Hepatocyte (in vitro differentiated cells): ENCODE data around the gene KRTAP4-5. TPM values are rescaled to one million over a fixed set of nuclear protein-coding genes. Genes with fewer than 3 reads are reported as not detected.
"Not testable (repeated sequence)": the region's sequence is repeated elsewhere in the genome, so short reads cannot be mapped to it uniquely, and the experiment has no call there.

Experiments
- DNase-seq: peaks from one replicate; pipeline ENCODE4 v3.0.0-alpha.2; 2016; ENCODE audit warnings: low spot score
- H2AFZ ChIP-seq: fragments of 200-600 bp; sonication (generic); 2 replicates; pipeline ENCODE4 v1.6.0; 2016; ENCODE audit warnings: antibody characterized with exemption, mild to moderate bottlenecking
- H3K27ac ChIP-seq: fragments of 200-600 bp; sonication (generic); 2 replicates; pipeline ENCODE4 v1.5.1; 2016; ENCODE audit warnings: mild to moderate bottlenecking
- H3K27me3 ChIP-seq: fragments of 200-600 bp; sonication (generic); 2 replicates; pipeline ENCODE4 v1.6.1; 2016
- H3K36me3 ChIP-seq: fragments of 200-600 bp; sonication (generic); replicated peaks from 2 replicates; pipeline ENCODE4 v1.5.1; 2016; ENCODE audit warnings: low read depth; ENCODE audit not compliant: insufficient read depth
- H3K4me1 ChIP-seq: fragments of 200-600 bp; sonication (generic); 2 replicates; pipeline ENCODE4 v1.5.1; 2016; ENCODE audit warnings: mild to moderate bottlenecking, moderate library complexity; ENCODE audit not compliant: insufficient read depth
- H3K4me2 ChIP-seq: fragments of 200-600 bp; sonication (generic); 2 replicates; pipeline ENCODE4 v1.6.0; 2016
- H3K4me3 ChIP-seq: fragments of 200-600 bp; sonication (generic); 2 replicates; pipeline ENCODE4 v1.5.1; 2016; ENCODE audit warnings: mild to moderate bottlenecking
- H3K79me2 ChIP-seq: fragments of 200-600 bp; sonication (generic); 2 replicates; pipeline ENCODE4 v1.6.0; 2017; ENCODE audit warnings: mild to moderate bottlenecking
- H3K9me2 ChIP-seq: fragments of 200-600 bp; sonication (generic); replicated peaks from 2 replicates; pipeline ENCODE4 v1.6.0; 2017; ENCODE audit warnings: mild to moderate bottlenecking; ENCODE audit not compliant: insufficient read depth
- H3K9me3 ChIP-seq: fragments of 200-600 bp; sonication (generic); 2 replicates; pipeline ENCODE4 v1.5.1; 2016; ENCODE audit warnings: low read depth, mild to moderate bottlenecking
- H4K20me1 ChIP-seq: fragments of 200-600 bp; sonication (generic); 2 replicates; pipeline ENCODE4 v1.6.0; 2016; ENCODE audit warnings: mild to moderate bottlenecking; ENCODE audit not compliant: insufficient read depth, poor library complexity, severe bottlenecking
- EZH2 ChIP-seq: fragments of 200-600 bp; sonication (generic); IDR thresholded peaks from 2 replicates; pipeline ENCODE4 v1.6.1; 2016; ENCODE audit warnings: antibody characterized with exemption, mild to moderate bottlenecking, borderline replicate concordance
- EZH2phosphoT487 ChIP-seq: fragments of 200-600 bp; sonication (generic); IDR thresholded peaks from one replicate; pipeline ENCODE4 v1.6.1; 2018; ENCODE audit warnings: antibody characterized with exemption, mild to moderate bottlenecking, low read depth, moderate library complexity; ENCODE audit not compliant: unreplicated experiment, severe bottlenecking
- WGBS: methylation state at CpG from one replicate; pipeline ENCODE4 v1.1.6; 2016; ENCODE audit warnings: low lambda C conversion rate; ENCODE audit errors: missing lambda C conversion rate; 5-methylcytosine and 5-hydroxymethylcytosine counted together
- polyA plus RNA-seq: library from polyadenylated mRNA; unstranded; fragments of >200 nt; fragmentation: Nextera tagmentation; extraction: Ambion mirVana; gene quantifications from 2 replicates; pipeline ENCODE4 v1.2.1, GENCODE V29; 2016
- total RNA-seq: library from RNA; depleted of rRNA; stranded (reverse); fragments of >200 nt; gene quantifications from 2 replicates; pipeline ENCODE4 v1.2.3, GENCODE V29; 2014
- TF ChIP-seq, protein P1 (sequence below): fragments of 200-600 bp; sonication (generic); IDR thresholded peaks from 2 replicates; pipeline ENCODE4 v1.5.1; 2016; ENCODE audit warnings: antibody characterized with exemption, mild to moderate bottlenecking; ENCODE audit not compliant: poor library complexity

The KRTAP4-5 gene
- total and polyA plus RNA-seq, 2 experiments from 2014 or later: not detected

DNA sequence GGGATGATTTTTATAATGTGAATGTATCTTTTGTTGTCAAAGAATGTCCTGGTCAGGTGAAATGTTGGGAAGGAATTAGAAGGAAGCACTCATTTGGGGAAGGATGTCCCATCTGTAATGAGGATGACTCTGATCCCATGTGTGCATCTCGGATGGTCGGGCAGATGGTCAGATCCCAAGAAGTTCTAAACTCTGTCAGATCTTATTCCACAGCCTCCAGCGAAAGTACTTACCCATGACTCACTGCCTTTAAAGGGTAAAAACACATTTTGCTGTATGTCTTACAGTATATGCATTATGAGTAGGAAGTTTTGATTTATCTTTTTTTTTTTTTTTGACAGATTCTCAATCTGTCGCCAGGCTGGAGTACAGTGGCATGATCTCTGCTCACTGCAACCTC lies 30.9 kb downstream of the KRTAP4-5 start:
- Histone ChIP-seq H3K9me3 (no peaks in the 10 kb centered on the region), H3K9me2 (no peaks in the 10 kb centered on the region), H3K27me3 (no peaks in the 10 kb centered on the region), H3K79me2 (no peaks in the 10 kb centered on the region), H3K4me3 (no peak overlapping the region), H3K36me3 (no peaks in the 10 kb centered on the region), H3K27ac (no peak overlapping the region), H3K4me1 (no peaks in the 10 kb centered on the region), H3K4me2 (no peak overlapping the region), H2AFZ (no peak overlapping the region), H4K20me1 (no peaks in the 10 kb centered on the region)
- TF ChIP-seq EZH2 (no peak), EZH2phosphoT487 (no peak)
- TF ChIP-seq, protein P1, sequence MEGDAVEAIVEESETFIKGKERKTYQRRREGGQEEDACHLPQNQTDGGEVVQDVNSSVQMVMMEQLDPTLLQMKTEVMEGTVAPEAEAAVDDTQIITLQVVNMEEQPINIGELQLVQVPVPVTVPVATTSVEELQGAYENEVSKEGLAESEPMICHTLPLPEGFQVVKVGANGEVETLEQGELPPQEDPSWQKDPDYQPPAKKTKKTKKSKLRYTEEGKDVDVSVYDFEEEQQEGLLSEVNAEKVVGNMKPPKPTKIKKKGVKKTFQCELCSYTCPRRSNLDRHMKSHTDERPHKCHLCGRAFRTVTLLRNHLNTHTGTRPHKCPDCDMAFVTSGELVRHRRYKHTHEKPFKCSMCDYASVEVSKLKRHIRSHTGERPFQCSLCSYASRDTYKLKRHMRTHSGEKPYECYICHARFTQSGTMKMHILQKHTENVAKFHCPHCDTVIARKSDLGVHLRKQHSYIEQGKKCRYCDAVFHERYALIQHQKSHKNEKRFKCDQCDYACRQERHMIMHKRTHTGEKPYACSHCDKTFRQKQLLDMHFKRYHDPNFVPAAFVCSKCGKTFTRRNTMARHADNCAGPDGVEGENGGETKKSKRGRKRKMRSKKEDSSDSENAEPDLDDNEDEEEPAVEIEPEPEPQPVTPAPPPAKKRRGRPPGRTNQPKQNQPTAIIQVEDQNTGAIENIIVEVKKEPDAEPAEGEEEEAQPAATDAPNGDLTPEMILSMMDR: no peak
- DNase-seq: no peak
- 97% methylated on average over 4 of the region's 4 CpGs for WGBS

DNA sequence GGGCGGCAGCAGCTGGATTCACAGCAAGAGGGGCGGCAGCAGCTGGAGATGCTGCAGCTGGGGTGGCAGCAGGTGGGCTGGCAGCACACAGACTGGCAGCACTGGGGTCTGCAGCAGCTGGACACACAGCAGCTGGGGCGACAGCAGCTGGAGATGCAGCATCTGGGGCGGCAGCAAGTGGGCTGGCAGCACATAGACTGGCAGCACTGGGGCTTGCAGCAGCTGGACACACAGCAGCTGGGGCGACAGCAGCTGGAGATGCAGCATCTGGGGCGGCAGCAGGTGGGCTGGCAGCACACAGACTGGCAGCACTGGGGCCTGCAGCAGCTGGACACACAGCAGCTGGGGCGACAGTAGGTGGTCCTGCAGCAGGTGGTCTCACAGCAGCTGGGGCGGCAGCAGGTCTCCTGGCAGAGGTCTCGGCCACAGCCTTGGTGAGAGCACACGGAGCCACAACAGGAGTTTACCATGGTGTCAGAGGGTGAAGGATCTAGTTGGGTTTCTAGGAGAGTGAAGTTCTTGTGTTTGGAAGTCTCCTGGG lies 31.7 kb downstream of the KRTAP4-5 start, which contains the start of gene KRTAP4-11:
TSS of gene KRTAP4-11 (minus strand) at position 528 of the 541 bp plus-strand sequence. CDS start at position 470, 58 bp downstream.
- H3K27ac ChIP-seq, H3K4me1 ChIP-seq, H3K4me3 ChIP-seq, DNase-seq, H3K9me3 ChIP-seq, H3K9me2 ChIP-seq, H4K20me1 ChIP-seq, H3K27me3 ChIP-seq, H2AFZ ChIP-seq, H3K79me2 ChIP-seq, H3K36me3 ChIP-seq, H3K4me2 ChIP-seq: not testable (repeated sequence)
- 90% methylated on average over 10 of the region's 10 CpGs for WGBS

DNA sequence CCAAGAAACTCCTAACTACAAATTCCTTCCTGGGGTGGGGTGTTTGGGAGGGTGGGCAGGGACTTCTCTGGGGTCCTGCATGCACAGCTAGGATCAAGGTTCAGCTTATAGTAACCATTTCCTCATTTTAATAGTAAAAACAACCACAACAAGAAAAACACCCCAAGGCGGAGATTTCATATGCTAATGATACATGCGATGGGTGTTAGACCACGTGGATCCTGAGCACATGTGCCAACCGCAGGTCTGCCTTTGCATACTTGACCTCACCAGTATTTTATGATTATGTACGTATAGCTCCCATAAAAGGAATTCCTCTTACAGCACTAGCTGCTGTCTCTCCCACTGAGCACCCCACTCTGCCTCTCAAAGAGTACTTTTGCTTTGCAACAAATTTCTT lies 33.3 kb downstream of the KRTAP4-5 start:
- Histone ChIP-seq H3K4me2 (no peak overlapping the region), H2AFZ (no peak overlapping the region), H3K36me3 (no peaks in the 10 kb centered on the region), H3K79me2 (no peaks in the 10 kb centered on the region), H3K27ac (no peak overlapping the region), H3K27me3 (no peaks in the 10 kb centered on the region), H4K20me1 (no peaks in the 10 kb centered on the region), H3K4me3 (no peak overlapping the region), H3K9me2 (no peaks in the 10 kb centered on the region), H3K9me3 (no peaks in the 10 kb centered on the region), H3K4me1 (no peaks in the 10 kb centered on the region)
- TF ChIP-seq EZH2phosphoT487 (no peak), EZH2 (no peak)
- TF ChIP-seq, protein P1: no peak
- DNase-seq: no peak
- WGBS: 72% methylated on average over 5 of the region's 5 CpGs

DNA sequence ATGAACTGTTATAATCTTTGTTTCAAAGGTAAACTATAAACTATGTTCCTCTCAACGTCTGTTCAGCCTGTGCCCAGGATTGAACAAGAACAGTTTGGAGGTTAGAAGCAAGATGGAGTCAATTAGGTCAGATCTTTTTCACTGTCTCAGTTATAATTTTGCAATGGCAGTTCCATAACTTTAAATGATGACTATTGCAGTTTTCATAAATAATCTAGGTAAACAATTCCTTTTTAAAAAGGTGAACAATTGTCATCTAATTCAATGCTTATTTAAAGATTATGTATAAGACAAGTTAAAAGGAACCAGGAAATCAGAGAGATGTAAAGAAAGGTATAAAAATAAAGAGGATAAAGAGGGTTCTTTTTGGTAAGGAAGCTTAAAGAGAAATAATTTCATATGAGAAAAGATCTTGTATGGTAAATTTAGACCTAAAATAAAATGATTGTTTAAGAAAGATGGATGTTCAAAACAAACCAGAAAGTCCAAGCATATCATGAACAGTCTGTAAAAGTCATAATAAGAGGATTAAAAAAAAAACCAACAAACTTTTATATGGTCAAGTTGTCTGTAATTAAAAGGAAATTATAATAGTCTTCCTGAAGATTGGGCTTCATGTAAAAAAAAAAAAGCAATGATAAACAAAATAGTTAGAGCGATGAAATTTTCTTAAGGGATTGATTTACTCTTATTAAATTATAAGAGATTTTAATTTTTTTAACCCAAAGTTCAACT lies 38.3 kb downstream of the KRTAP4-5 start:
- no peak for TF ChIP-seq EZH2phosphoT487
- no peak for TF ChIP-seq EZH2
- TF ChIP-seq, protein P1: no peak
- Histone ChIP-seq H4K20me1 (no peaks in the 10 kb centered on the region), H3K36me3 (no peaks in the 10 kb centered on the region), H3K4me3 (no peak overlapping the region), H3K4me1 (no peaks in the 10 kb centered on the region), H3K79me2 (no peaks in the 10 kb centered on the region), H3K27ac (no peak overlapping the region), H3K9me2 (no peaks in the 10 kb centered on the region), H3K27me3 (no peaks in the 10 kb centered on the region), H3K4me2 (no peak overlapping the region), H3K9me3 (no peaks in the 10 kb centered on the region), H2AFZ (no peak overlapping the region)
- no peak for DNase-seq
- 83% methylated on average over 2 of the region's 2 CpGs for WGBS

DNA sequence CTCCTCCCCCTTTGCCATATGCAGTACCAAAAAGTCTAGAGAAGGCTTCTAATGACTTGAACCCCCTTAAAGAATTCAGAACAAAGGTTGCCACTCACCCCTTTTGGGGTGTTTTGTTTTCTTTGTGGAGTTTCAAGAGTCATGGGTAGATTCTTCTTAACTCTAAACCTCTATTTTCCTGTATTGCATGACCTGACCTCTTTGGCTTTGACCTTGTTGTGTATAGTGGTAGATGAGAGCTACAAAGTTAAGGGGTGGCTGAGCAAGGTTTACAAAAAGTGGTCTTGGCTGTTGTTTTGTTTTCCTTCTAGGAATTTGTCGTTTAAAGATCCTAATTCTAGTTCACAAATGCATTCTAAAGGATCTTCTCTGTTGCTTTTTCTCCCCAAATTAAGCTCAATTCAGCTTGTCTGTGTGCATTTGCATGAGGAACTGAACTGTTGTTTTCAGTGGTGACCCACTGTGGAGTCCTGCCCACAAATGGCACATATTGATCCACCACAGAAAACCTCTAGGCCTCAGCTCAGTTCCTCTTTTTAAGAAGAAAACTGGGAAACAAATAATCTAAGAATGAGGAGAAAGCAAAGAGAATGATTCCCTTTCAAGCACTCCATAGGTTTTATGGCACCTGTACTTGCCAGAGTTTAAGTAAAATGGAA lies 40.8 kb downstream of the KRTAP4-5 start:
- not testable (repeated sequence) for H3K79me2 ChIP-seq, H3K4me3 ChIP-seq, H3K9me3 ChIP-seq, H3K27ac ChIP-seq, H3K36me3 ChIP-seq, H3K4me2 ChIP-seq, DNase-seq, H2AFZ ChIP-seq, H4K20me1 ChIP-seq, H3K27me3 ChIP-seq, H3K9me2 ChIP-seq, H3K4me1 ChIP-seq
- WGBS: 44% methylated on average over 1 of the region's 1 CpG
